HG03521 (cell line): ENCODE measurements around the gene SCCPDH.

ENCODE experiments used
- ATAC-seq: cut with Tn5 transposase; IDR thresholded peaks from one replicate; pipeline ENCODE4 v1.9.1; 2021; ENCODE audit warnings: mild to moderate bottlenecking, moderate library complexity; ENCODE audit not compliant: unreplicated experiment

Gene SCCPDH

DNA sequence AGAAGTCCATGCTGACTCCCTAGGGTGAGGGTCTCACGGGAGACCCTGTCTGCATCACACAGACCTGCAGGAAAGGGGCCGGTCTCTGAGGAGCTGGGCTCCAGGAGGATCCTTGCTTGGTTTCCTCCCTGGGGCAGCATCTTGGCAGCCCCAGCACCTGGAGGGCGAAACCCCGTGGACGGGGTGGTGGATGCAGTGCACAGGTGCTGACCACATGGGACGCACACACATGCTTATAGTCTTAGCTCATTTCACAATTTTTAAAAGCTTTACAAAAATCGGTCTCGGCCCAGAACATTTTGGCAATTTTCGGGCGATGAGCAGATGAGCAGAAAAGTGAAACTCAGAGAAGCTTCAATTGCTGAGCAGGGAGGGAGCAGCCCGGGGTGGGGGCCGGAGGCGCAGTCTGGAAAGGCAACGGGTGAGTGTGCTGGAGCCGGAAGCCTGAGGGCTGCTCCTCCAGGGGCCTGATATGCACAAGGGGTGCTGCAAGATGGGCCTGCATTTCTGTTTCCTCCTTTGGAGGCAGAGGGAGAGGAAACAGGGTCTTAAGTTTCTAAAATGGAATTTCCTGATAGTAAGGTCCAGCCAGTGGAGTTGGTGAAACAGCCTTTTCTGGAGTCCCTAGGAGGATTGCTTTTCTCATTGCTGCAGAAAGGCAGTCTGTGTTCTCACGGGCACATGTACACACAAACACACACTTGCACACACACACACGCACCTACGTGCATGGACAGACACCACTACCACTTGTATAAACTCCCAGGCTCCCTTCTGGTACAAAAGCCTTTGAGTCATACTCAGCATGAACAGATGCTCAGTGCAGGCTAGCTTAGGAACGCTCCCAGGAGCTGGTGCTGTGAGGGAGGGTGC lies 60.6 kb downstream of the SCCPDH start:
- no peak for ATAC-seq

- no peak for ATAC-seq
Observed at GRCh38 chr1:246785494-246786111, 61.4 kb downstream of the SCCPDH start.

DNA sequence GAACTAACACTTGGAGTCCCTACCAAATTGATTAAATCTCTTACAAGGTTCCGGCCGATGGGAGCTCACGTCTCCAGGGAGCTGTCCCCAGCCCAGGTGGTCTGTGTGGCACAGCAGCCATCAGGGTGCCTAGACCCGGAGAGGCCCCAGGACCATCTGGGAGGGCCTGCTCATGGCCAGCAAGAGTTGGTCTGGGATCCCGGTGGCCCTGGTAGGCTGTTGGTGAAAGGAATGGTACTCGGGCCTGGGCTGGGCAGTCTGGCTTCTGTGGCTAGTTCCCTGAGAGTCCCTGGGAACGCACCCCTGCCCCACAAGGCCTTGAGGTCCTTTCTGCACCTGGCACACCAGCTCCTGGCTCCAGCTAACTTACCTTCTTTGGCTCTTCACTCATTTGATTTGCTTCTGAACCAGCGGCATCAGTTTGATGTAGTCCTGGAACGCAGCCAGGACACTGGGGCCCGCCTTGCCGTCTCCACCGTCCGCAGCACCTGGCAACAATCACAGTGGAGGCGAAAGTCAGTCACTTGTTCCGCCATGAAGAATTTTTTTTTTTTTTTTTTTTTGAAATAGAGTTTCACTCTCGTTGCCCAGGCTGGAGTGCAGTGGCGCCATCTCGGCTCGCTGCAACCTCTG lies 62.5 kb downstream of the SCCPDH start:
- no peak for ATAC-seq

DNA sequence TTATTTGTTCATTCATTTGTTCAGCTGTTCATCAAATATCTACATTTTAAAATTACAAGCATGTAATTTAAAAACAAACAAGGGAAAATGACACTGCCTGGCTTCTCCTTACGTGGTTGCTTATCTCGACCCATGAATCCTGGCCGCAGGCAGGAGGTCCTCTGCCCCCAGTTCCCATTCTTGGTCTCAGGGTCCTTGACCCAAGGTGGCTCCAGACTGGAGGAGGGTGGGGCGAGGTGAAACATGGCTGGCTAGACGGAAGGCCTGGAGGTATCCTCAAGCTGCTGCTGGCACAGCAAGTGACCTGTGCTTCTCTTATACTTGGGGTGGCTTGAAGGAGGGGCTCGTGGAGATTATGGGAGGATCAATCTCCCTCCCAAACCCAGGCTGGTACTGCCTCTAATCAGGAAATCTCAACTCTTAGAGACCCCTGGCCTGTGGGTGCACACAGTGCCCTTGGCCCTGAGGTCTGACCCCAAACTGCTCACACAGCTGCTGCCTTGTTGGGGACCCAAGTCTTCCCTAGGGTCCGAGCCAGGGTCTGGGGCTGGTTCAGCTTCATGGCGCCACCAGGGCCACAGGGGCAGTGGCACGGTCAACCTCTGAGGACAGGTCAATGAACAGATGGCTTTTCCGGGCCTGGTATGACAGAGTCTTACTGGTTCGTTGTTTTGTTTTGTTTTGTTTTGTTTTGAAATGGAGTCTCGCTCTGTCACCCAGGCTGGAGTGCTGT lies 63.7 kb downstream of the SCCPDH start:
- no peak for ATAC-seq

DNA sequence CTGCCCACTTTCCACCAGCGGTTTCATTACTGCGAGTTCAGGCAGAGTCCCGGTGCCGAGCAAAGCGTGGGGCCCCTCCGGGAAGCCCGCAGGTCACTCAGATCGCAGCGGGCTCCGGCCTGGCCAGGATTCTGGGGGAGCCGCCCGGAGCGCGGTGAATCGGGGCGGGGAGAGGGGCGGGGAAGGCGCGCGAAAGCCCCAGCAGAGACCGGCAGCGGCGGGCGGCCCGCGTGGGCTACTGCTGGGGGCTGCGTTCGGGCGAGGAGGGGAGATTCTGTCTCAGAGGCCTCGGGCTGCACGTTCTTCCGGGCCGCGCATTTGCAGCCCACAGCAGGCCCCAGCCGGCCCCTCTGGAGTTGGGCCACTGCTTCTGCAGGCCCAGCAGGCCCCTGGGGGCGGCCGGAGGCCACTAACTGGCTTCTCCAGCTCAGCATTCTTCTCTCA lies 64.7 kb downstream of the SCCPDH start:
- ATAC-seq, result no peak

DNA sequence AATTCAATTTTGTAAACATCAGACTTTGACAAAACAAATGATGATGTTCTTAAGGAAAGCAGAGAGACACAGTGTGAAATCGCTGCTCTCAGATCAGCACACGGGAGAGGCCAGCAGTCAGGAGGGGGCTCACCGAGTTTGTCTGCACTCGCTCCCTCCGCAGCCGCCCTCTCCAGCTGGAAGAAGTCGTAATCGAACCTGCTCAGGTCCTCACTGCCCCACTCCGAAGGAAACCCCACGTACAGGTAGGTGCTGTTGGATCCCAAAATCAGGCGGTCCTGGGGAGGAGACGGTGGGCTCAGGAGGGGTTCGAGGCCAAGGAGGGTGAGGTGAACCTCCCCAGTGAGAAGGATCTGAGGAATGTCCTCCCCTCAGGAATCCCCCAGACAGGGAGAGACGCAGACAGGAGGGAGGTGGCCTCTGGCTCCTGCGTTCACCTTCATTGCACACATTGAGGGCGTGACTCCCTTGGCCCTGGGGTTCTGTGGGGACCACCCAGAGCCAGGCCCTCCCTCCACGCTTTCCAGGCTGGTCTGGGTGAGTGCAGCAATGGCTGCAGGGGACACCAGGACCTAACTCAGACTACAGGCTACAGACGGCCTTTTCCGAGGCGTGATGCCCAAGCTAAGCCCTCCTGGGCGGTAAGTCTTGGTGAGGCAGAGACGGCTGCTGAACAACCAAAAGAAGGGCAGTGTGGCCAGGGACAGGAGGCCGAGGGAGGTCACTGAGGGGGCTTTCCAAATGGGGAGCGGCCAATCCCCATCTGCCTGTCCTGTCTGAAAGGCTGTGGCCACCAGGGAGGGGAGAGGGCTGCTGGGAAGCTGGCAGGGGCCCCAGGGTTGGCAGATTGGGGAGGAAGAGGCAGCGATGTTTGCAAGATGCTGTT lies 65.5 kb downstream of the SCCPDH start:
- ATAC-seq, result no peak

- no peak for ATAC-seq
Observed at GRCh38 chr1:246790364-246790763, 66.2 kb downstream of the SCCPDH start.

DNA sequence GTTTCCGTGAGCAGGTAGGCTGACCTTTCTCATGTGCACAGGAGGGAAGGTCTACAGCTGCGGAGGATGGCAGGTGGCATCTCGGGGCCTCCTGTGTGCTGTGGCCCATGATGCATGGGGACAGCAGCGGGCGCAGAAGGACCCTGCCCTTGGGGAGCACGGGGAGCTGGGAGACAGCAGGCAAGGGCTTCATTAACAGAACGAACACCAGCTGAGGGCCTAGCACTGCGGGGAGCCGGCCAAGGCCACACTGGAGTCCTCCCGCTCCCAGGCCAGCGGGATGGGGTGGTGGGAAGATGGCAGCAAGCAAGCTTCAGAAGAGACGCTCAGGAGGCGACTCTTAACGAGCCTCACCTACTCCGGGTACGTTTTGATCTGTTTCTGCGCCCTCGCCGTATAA lies 66.6 kb downstream of the SCCPDH start:
- ATAC-seq, result no peak

DNA sequence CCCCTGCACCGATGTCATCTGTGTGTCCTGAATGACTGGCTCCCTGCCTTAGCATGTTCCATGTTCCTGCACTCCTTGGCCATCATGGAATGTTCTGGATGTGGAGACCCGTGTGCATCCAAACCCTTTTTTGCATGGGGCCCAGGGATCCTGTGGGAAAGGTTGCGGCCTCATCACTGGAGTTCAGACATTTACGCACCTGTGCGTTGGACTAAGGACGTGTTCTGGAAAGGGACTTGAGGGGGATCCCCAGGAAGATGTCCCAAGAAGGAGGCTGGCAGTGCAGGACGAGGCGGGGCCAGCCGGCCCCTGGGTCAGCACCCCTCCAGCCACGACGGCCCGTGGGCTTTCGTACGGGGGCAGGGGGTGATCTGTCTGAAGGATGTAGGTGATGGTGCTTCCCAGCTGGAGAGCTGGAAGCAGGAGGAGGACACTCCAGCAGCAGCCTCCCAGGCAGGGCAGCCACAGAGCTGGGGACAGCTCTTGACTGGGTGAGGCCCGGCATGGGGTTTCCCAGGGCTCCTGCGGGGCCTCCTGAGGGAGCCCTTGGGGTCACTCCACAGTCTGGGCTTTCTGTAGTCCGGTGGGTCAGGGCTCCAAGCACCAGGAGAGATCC lies 67.2 kb downstream of the SCCPDH start:
- ATAC-seq, result no peak

GRCh38 chr1:246792603-246793002 lies 68.4 kb downstream of the SCCPDH start:
- ATAC-seq, result no peak

DNA sequence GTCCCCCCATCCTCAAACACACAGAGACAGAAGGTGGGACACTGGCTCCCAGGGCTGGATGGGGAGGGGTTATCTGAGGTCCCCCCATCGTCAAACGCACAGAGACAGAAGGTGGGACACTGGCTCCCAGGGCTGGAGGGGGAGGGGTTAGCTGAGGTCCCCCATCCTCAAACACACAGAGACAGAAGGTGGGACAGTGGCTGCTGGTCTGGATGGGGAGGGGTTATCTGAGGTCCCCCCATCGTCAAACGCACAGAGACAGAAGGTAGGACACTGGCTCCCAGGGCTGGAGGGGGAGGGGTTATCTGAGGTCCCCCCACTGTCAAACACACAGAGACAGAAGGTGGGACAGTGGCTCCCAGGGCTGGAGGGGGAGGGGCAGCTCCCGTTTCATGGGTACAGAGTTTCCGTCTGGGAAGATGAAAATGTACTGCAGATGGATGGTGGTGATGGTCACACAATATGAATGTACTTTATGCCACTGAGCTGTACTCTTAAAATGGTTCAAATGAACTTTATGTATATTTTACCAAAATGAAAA lies 69.2 kb downstream of the SCCPDH start:
- no peak for ATAC-seq

- ATAC-seq, result no peak
Observed at GRCh38 chr1:246794048-246794827, 70.0 kb downstream of the SCCPDH start.

- no peak for ATAC-seq
Observed at GRCh38 chr1:246794828-246795671, 70.8 kb downstream of the SCCPDH start.

DNA sequence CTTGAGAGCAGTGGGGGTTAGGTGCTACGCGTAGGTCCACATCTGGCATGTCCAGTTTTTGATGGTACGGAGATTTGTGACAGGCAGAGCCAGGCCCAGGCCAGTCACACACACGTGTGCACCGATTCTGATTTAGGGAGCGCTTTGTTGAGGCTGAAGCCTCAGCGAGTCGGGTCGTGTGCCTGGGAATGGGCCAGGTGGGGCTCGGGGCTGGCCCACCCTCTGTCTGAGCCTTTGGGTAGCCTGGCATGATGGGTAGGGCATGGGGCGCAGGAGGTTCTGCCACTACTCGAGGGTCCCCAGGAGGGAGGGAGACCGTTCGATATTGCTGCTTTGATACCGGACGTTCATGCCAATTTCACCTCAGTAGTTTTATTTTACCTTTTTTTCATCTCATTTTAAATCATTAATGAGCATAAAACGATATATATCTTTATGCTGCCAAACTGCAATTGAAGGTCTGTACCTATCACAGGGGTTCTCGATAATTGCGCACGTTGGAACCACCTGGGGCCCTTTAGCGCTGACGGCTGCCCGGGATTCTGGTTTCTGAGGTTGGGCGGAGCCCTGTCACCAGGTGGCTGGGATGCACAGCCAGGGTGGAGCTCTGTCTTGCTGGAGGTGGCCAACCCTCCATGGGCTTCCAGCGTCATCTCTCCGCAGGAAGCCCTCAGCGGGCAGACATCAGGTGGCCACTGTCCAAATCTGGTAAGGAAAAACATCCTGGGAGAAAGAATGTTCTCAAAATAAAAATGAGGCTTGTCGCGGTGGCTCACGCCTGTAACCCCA lies 71.9 kb downstream of the SCCPDH start:
- no peak for ATAC-seq

GRCh38 chr1:246797157-246797556 lies 72.9 kb downstream of the SCCPDH start:
- ATAC-seq, result no peak

GRCh38 chr1:246797597-246797996 lies 73.4 kb downstream of the SCCPDH start:
- no peak for ATAC-seq

- ATAC-seq, result no peak
Observed at GRCh38 chr1:246798107-246798506, 73.9 kb downstream of the SCCPDH start.
